PFSK-1 (cell line): ENCODE data around the gene TRHDE. TPM values are rescaled to one million over a fixed set of nuclear protein-coding genes. Genes with fewer than 3 reads are reported as not detected.

Experiments used
- FOXP2 ChIP-seq: optimal IDR thresholded peaks from 2 replicates; pipeline ENCODE3; 2011; ENCODE audit warnings: borderline replicate concordance, control low read depth, inconsistent platforms; ENCODE audit not compliant: insufficient read depth; ENCODE audit errors: extremely low read length, extremely low read depth
- POLR2AphosphoS5 ChIP-seq: IDR thresholded peaks from 2 replicates; pipeline ENCODE4 v1.6.1; 2012; ENCODE audit warnings: low read depth, mild to moderate bottlenecking, control low read depth, low read length, moderate library complexity
- REST ChIP-seq, 2 experiments: IDR thresholded peaks; 2 replicates each; pipeline versions ENCODE4 v1.6.1 to v1.8.0; 2011 to 2012; ENCODE audit warnings: low read depth in 2 of 2, low read length in 2 of 2, control low read depth in 1 of 2, inconsistent platforms in 1 of 2, mild to moderate bottlenecking in 1 of 2, moderate library complexity in 1 of 2; ENCODE audit not compliant: insufficient read depth in 1 of 2
- SIN3A ChIP-seq: IDR thresholded peaks from 2 replicates; pipeline ENCODE4 v1.6.1; 2012; ENCODE audit warnings: mild to moderate bottlenecking, low read length, moderate library complexity, borderline replicate concordance; ENCODE audit not compliant: insufficient read depth
- TAF1 ChIP-seq: IDR thresholded peaks from 2 replicates; pipeline ENCODE4 v1.6.1; 2012; ENCODE audit warnings: low read length, control low read depth, borderline replicate concordance; ENCODE audit not compliant: insufficient read depth
- polyA plus RNA-seq: library from polyadenylated mRNA; unstranded; fragments of >200 nt; gene quantifications from one replicate; pipeline ENCODE4 v1.2.1, GENCODE V29; 2012; ENCODE audit warnings: low read depth, missing spikeins; ENCODE audit not compliant: insufficient read length

TRHDE gene
- not detected for polyA plus RNA-seq

GRCh38 chr12:72272091-72272661 is at the start of gene TRHDE:
TRHDE (plus strand) TSS chr12:72272370; CDS start chr12:72272644, 274 bp downstream.
- TF ChIP-seq FOXP2: no peak
- no peak for TF ChIP-seq SIN3A
- TF ChIP-seq TAF1: no peak
- no peak for TF ChIP-seq REST (IDR thresholded peaks at IDR 0.05; ENCODE audit: insufficient read depth in 1 of 2, low read depth in 2 of 2, low read length in 2 of 2)
- TF ChIP-seq POLR2AphosphoS5: no peak

DNA sequence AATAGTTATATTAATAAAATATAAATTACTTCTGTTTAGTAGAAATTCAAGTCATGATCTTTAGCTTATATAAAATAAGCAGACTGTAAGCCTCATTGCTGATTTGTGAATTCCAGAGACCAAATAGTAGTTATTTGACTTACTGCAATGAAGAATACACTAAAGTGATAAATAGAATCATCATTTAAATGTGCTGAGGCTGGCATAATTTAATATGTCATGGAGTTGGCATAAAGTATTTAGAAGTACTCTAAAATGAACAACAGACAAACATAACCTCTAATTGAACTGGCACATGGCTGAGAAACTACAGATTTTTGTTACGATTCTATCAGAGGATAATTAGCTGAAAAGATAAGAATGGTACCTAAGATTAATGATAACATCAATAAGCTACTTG is 45.7 kb upstream of the TRHDE start:
- no peak for TF ChIP-seq SIN3A
- no peak for TF ChIP-seq POLR2AphosphoS5
- TF ChIP-seq FOXP2: no peak
- no peak for TF ChIP-seq TAF1
- TF ChIP-seq REST (IDR thresholded peaks at IDR 0.05; ENCODE audit: insufficient read depth in 1 of 2, low read depth in 2 of 2, low read length in 2 of 2): no peak

DNA sequence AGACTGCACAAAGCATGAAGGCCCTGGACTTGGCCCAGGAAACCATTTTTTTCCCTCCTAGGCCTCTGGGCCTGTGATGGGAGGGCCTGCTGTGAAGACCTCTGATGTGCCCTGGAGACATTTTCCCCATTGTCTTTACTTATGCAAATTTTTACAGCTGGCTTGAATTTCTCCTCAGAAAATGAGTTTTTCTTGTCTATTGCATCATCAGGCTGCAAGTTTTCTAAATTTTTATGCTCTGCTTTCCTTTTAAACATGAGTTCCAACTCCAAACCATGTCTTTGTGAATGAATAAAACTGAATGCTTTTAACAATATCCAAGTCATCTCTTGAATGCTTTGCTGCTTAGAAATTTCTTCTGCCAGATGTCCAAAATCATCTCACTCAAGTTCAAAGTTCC is 43.7 kb upstream of the TRHDE start:
- no peak for TF ChIP-seq POLR2AphosphoS5
- no peak for TF ChIP-seq TAF1
- no peak for TF ChIP-seq FOXP2
- no peak for TF ChIP-seq REST (IDR thresholded peaks at IDR 0.05; ENCODE audit: insufficient read depth in 1 of 2, low read depth in 2 of 2, low read length in 2 of 2)
- TF ChIP-seq SIN3A: no peak

DNA sequence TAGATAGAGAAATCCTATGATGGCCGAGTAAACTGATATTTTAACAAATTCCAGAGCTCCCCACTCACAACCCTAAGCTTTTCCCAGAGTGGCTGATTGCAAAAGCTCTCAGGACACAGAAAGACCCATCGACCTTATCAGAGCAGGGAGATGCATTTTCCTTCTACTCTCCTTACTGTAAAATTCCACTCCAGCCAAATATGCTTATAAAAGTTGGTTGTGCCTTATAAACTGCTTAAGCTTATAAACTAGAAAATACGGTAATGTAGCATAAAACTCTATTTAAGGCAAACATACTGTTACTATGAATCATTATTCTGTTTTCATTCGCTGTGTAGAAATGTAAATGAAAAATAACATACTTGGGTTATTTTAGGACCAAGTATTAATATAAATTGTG is 41.6 kb upstream of the TRHDE start:
- TF ChIP-seq SIN3A (no peak), TAF1 (no peak), POLR2AphosphoS5 (no peak)

DNA sequence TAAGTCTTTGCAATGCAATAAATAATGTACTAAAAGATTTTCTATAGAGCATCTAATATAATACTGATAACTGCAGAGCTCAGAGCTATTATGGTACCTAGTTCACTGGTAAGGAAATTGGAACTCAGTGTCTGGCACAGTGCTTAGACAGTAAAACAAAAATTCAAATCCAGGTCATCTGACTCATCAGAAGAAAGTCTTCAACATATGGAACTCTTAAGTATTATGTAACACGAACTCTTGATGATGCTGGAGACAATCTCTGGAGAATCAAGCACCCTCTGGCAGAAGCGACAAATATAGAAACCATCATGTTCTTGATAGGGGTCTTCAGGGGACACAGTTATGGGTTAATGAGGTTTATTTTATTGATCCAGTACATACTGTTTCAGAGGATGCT is 37.3 kb upstream of the TRHDE start:
- TF ChIP-seq SIN3A: no peak
- no peak for TF ChIP-seq REST (IDR thresholded peaks at IDR 0.05; ENCODE audit: insufficient read depth in 1 of 2, low read depth in 2 of 2, low read length in 2 of 2)
- no peak for TF ChIP-seq POLR2AphosphoS5
- no peak for TF ChIP-seq TAF1
- TF ChIP-seq FOXP2: no peak
